ENCODE data around the gene MEGF11.

MEGF11 gene

DNA sequence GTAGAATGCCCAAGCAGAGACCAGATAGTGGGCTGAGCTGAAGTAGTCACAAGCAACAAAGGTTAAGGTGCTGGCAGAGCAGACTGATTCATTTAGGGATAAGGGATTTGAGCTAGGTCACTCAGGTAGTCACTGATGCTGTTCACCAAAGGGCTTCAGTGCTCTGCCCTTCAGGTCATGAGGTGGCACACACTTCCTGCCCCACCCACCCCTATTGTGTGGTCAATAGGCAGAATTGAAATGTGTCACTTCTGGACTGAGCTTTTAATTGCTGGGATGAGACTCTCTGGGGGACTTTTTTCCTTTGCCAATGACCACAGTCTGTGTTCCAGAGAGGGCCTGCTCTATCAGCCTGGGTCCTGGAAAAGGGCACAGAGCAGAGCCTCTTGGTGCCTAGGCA lies 37.0 kb upstream of the MEGF11 start:
- Histone ChIP-seq H3K9me3 (ENCODE audit: control insufficient read depth in 1 of 2, low read length in 2 of 2) (no peaks in the 10 kb centered on the region), H3K27ac (ENCODE audit: low read length) (no peak overlapping the region), H3K4me1 (ENCODE audit: control insufficient read depth in 1 of 2, insufficient read depth in 2 of 2, low read length in 2 of 2) (peaks cover 12 to 35% of the 10 kb centered on the region in 2 donors), H3K4me3 (ENCODE audit: low read depth in 1 of 2, low read length in 2 of 2) (no peak overlapping the region), H3K27me3 (ENCODE audit: low read depth, low read length) (no peaks in the 10 kb centered on the region), H3K36me3 (ENCODE audit: control insufficient read depth in 1 of 2, insufficient read depth in 2 of 2, low read length in 2 of 2) (no peaks in the 10 kb centered on the region)

DNA sequence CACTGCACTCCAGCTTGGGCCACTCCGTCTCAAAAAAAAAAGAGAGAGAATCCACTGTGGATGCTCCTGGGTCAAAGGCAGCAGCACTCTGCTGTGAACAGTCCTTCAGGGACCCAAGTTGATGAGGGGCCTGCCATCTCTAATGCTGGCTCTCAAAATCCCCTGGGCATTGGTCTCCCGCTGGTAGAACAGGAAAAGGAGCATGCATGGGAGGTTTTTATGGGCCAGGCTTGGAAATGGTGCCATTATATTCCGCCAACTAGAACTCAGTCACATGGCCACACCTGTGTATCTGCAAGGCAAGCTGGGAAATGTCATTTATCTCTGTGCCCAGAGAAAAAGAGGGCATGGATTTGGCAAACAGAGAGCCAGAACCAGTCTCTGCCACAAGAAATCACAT lies 36.5 kb upstream of the MEGF11 start:
- Histone ChIP-seq H3K36me3 (ENCODE audit: control insufficient read depth in 1 of 2, insufficient read depth in 2 of 2, low read length in 2 of 2) (no peaks in the 10 kb centered on the region), H3K27me3 (ENCODE audit: low read depth, low read length) (no peaks in the 10 kb centered on the region), H3K4me1 (ENCODE audit: control insufficient read depth in 1 of 2, insufficient read depth in 2 of 2, low read length in 2 of 2) (peaks cover 12 to 33% of the 10 kb centered on the region in 2 donors), H3K9me3 (ENCODE audit: control insufficient read depth in 1 of 2, low read length in 2 of 2) (no peaks in the 10 kb centered on the region), H3K27ac (ENCODE audit: low read length) (no peak overlapping the region), H3K4me3 (ENCODE audit: low read depth in 1 of 2, low read length in 2 of 2) (no peak overlapping the region)

DNA sequence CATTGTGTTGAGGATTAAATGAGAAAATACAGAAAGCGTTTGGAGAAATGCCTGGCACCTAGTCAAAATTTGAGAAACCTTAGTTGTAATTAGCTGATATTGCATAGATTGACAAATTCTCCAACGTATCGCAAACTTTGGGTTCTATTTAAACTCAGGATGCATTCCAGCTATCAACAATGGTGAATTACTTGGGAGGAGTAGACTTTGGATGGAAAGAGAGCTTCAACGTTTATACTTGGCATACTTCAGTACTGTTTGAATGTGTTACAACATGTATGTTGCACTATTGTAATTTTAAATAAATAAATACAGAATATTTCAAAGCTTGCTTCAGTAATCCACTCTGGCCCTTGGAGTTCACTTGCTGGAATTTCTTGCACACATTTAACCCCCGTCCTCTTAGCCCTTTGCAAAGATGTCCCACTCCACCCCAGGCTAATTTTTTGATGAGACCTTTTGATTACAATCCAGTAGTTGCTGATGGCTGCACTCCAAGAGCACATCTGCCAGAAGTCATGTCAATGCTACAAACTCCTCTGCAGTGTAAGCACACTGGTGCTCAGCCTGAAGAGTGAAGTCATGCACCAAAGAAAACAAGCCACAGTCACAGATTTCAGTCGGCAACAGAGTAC lies 35.1 kb upstream of the MEGF11 start:
- Histone ChIP-seq H3K9me3 (ENCODE audit: control insufficient read depth in 1 of 2, low read length in 2 of 2) (no peaks in the 10 kb centered on the region), H3K36me3 (ENCODE audit: control insufficient read depth in 1 of 2, insufficient read depth in 2 of 2, low read length in 2 of 2) (no peaks in the 10 kb centered on the region), H3K27me3 (ENCODE audit: low read depth, low read length) (no peaks in the 10 kb centered on the region), H3K4me3 (ENCODE audit: low read depth in 1 of 2, low read length in 2 of 2) (no peak overlapping the region), H3K4me1 (ENCODE audit: control insufficient read depth in 1 of 2, insufficient read depth in 2 of 2, low read length in 2 of 2) (peaks cover 3 to 24% of the 10 kb centered on the region in 2 donors), H3K27ac (ENCODE audit: low read length) (no peak overlapping the region)

DNA sequence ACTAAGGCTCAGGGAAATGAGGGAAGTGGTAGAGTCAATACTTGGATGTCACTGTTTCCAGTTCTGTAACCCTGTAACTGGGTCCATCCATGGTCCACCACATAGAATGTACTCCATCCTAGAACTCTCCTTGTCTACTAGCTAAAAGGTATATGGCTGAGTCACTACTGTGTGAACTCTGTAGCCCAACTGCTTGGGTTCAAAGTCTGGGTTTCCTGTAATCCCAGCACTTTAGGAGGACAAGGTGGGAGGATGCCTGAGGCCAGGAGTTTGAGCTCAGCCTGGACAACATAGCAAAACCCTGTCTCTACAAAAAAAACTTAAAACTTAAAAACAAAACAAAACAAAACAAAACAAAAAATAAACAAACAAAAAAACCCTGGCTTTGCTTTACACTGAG lies 34.5 kb upstream of the MEGF11 start:
- no peak overlapping the region for H3K27ac ChIP-seq (ENCODE audit: low read length)
- H3K27me3 ChIP-seq (ENCODE audit: low read depth, low read length) = no peaks in the 10 kb centered on the region
- peaks cover 3 to 24% of the 10 kb centered on the region in 2 donors for H3K4me1 ChIP-seq (ENCODE audit: control insufficient read depth in 1 of 2, insufficient read depth in 2 of 2, low read length in 2 of 2)
- no peaks in the 10 kb centered on the region for H3K9me3 ChIP-seq (ENCODE audit: control insufficient read depth in 1 of 2, low read length in 2 of 2)
- H3K36me3 ChIP-seq (ENCODE audit: control insufficient read depth in 1 of 2, insufficient read depth in 2 of 2, low read length in 2 of 2) = no peaks in the 10 kb centered on the region
- no peak overlapping the region for H3K4me3 ChIP-seq (ENCODE audit: low read depth in 1 of 2, low read length in 2 of 2)

DNA sequence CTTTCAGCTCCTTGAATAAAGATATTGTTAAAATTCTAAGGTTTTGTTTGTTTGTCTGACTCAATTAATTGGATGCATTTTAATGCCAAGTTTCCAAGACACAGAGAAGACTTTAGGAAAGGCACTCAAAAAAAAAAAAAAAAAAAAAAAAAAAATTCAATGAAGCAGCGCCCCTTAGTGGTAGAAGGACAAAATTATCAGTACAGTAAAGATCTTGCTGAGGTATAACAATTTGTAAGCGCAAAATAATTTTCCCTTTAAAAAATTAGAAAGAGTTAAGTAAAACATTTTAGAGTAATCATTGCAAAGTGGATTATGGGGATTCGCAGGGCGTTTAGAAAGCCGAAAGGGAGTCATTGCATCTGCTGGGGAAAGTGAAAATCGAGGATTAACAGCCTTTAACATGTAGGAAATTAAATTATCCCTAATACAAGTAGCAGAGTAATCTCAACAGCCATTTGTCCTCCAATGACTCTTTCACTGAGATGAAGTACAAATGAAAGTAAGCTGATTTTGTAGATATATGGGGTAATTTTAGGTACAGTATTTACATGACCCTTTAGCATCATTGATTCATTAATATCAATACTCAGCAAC lies 34.0 kb upstream of the MEGF11 start:
- Histone ChIP-seq H3K4me1 (ENCODE audit: control insufficient read depth in 1 of 2, insufficient read depth in 2 of 2, low read length in 2 of 2) (peaks cover 2 to 21% of the 10 kb centered on the region in 2 donors), H3K27ac (ENCODE audit: low read length) (no peak overlapping the region), H3K27me3 (ENCODE audit: low read depth, low read length) (no peaks in the 10 kb centered on the region), H3K4me3 (ENCODE audit: low read depth in 1 of 2, low read length in 2 of 2) (no peak overlapping the region), H3K9me3 (ENCODE audit: control insufficient read depth in 1 of 2, low read length in 2 of 2) (no peaks in the 10 kb centered on the region), H3K36me3 (ENCODE audit: control insufficient read depth in 1 of 2, insufficient read depth in 2 of 2, low read length in 2 of 2) (no peaks in the 10 kb centered on the region)

DNA sequence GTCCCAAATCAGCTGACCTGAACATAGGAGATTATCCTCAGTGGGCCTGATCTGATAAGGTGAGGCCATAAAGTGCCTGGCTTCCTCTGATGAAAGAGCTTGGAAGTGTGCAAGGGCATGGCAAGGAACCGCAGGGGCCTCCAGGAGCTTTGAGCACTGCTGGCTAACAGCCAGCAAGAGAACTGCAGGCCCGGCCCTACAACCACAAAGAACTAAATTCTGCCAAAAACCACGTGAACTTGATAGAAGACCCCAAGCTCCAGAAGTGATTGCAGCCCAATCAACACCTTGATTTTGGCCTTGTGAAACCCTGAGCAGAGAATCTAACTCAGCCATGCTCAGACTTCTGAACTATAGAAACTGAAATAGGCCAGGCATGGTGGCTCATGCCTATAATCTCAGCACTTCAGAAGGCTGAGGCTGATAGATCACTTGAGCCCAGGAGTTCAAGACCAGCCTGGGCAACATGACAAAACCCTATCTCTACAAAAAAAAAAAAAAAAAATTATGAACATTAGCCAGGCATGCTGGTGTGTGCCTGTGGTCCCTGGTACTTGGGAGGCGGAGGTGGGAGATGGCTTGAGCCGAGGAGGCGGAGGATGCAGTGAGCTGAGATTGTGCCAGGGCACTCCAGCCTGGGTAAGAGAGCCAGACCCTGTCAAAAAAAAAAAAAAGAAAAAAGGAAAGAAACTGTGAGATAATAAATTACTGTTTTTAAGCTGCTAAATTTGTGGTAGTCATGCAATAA lies 32.2 kb upstream of the MEGF11 start:
- Histone ChIP-seq H3K27ac (ENCODE audit: low read length) (no peak overlapping the region), H3K9me3 (ENCODE audit: control insufficient read depth in 1 of 2, low read length in 2 of 2) (no peaks in the 10 kb centered on the region), H3K4me3 (ENCODE audit: low read depth in 1 of 2, low read length in 2 of 2) (no peak overlapping the region), H3K36me3 (ENCODE audit: control insufficient read depth in 1 of 2, insufficient read depth in 2 of 2, low read length in 2 of 2) (no peaks in the 10 kb centered on the region), H3K4me1 (ENCODE audit: control insufficient read depth in 1 of 2, insufficient read depth in 2 of 2, low read length in 2 of 2) (peaks cover 0 to 15% of the 10 kb centered on the region in 2 donors), H3K27me3 (ENCODE audit: low read depth, low read length) (no peaks in the 10 kb centered on the region)

DNA sequence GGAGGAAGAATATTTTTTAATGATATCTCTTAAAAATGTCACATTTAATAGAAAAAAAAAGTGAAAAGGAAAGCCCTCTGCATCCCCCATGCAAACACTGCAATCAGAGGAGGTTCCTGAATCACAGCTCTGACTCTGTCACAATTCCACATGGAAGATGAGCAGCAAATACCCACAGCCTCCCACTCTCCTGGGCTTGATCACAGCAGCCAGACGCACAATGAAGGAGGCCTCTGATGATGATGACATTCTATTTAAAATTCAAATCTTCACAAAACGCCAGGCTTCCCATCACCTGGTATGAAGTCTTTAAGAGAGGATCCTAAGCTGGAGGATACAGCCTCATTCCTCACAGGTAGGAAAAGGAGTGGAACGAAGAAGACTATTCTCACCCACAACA lies 30.7 kb upstream of the MEGF11 start:
- Histone ChIP-seq H3K27ac (ENCODE audit: low read length) (no peak overlapping the region), H3K36me3 (ENCODE audit: control insufficient read depth in 1 of 2, insufficient read depth in 2 of 2, low read length in 2 of 2) (no peaks in the 10 kb centered on the region), H3K27me3 (ENCODE audit: low read depth, low read length) (no peaks in the 10 kb centered on the region), H3K4me1 (ENCODE audit: control insufficient read depth in 1 of 2, insufficient read depth in 2 of 2, low read length in 2 of 2) (peaks cover 0 to 14% of the 10 kb centered on the region in 2 donors), H3K4me3 (ENCODE audit: low read depth in 1 of 2, low read length in 2 of 2) (no peak overlapping the region), H3K9me3 (ENCODE audit: control insufficient read depth in 1 of 2, low read length in 2 of 2) (no peaks in the 10 kb centered on the region)

DNA sequence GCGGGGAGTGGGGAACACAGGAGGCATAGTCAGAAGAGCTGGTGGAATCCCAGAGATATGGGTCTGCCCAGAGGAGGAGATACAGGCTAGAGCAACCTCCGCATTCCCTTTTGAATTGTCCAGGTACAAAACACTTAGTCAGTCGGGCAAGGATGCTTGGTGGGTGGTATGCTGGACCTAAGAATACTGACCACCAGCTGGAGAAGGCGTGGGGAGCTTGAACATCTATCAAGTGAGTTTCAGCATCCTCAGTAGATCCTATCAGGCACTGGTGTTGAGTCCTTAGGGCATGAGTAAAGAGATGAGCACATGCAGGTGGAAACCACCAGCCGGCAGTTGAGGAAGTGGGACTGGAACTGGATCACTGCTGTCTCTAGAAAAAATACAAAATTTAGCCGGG lies 25.1 kb upstream of the MEGF11 start:
- no peak overlapping the region for H3K4me3 ChIP-seq (ENCODE audit: low read depth in 1 of 2, low read length in 2 of 2)
- H3K9me3 ChIP-seq (ENCODE audit: control insufficient read depth in 1 of 2, low read length in 2 of 2) = no peaks in the 10 kb centered on the region
- H3K27ac ChIP-seq (ENCODE audit: low read length) = no peak overlapping the region
- H3K4me1 ChIP-seq (ENCODE audit: control insufficient read depth in 1 of 2, insufficient read depth in 2 of 2, low read length in 2 of 2) = no peaks in the 10 kb centered on the region
- H3K36me3 ChIP-seq (ENCODE audit: control insufficient read depth in 1 of 2, insufficient read depth in 2 of 2, low read length in 2 of 2) = no peaks in the 10 kb centered on the region
- no peaks in the 10 kb centered on the region for H3K27me3 ChIP-seq (ENCODE audit: low read depth, low read length)

DNA sequence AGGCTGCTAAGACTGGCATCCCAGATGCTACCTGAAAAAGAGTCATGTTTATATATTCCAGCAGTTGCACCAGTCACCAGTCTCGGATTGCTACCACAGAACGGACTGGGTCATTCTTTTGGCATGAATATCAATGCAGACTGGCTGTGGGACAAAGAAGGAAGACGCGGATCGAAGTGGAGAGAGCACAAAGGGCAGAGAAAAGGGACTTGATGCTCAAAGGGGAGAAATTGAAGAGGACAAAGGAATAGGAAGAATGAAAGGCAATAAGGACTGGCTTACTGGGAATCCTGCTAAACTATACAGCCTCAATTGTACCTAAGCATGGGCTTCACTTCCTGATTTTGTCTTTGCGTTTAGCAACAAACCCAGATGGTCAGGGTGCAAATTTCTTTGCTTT lies 24.5 kb upstream of the MEGF11 start:
- H3K27me3 ChIP-seq (ENCODE audit: low read depth, low read length) = no peaks in the 10 kb centered on the region
- H3K4me1 ChIP-seq (ENCODE audit: control insufficient read depth in 1 of 2, insufficient read depth in 2 of 2, low read length in 2 of 2) = no peaks in the 10 kb centered on the region
- no peak overlapping the region for H3K27ac ChIP-seq (ENCODE audit: low read length)
- no peak overlapping the region for H3K4me3 ChIP-seq (ENCODE audit: low read depth in 1 of 2, low read length in 2 of 2)
- H3K9me3 ChIP-seq (ENCODE audit: control insufficient read depth in 1 of 2, low read length in 2 of 2) = no peaks in the 10 kb centered on the region
- no peaks in the 10 kb centered on the region for H3K36me3 ChIP-seq (ENCODE audit: control insufficient read depth in 1 of 2, insufficient read depth in 2 of 2, low read length in 2 of 2)

DNA sequence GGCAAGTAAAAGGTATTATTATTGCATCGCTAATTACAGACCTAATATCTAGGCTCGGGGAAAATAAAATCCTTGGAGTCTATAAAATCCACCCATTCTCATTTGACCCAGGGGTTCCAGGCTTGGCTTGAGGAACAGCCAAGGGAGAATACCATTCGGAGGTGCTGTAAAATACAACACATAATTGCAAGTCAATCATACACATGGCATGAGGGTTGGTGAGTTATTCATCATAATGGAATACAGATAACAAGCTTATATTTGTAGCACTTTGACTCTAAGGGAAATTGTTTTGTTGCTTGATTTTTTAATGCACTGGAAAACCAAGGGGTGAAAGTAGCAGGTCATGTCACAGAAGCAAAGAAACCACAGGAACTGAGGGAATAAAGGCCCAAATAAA lies 23.0 kb upstream of the MEGF11 start:
- no peaks in the 10 kb centered on the region for H3K27me3 ChIP-seq (ENCODE audit: low read depth, low read length)
- H3K9me3 ChIP-seq (ENCODE audit: control insufficient read depth in 1 of 2, low read length in 2 of 2) = no peaks in the 10 kb centered on the region
- H3K27ac ChIP-seq (ENCODE audit: low read length) = no peak overlapping the region
- H3K4me1 ChIP-seq (ENCODE audit: control insufficient read depth in 1 of 2, insufficient read depth in 2 of 2, low read length in 2 of 2) = no peaks in the 10 kb centered on the region
- H3K4me3 ChIP-seq (ENCODE audit: low read depth in 1 of 2, low read length in 2 of 2) = no peak overlapping the region
- H3K36me3 ChIP-seq (ENCODE audit: control insufficient read depth in 1 of 2, insufficient read depth in 2 of 2, low read length in 2 of 2) = no peaks in the 10 kb centered on the region

DNA sequence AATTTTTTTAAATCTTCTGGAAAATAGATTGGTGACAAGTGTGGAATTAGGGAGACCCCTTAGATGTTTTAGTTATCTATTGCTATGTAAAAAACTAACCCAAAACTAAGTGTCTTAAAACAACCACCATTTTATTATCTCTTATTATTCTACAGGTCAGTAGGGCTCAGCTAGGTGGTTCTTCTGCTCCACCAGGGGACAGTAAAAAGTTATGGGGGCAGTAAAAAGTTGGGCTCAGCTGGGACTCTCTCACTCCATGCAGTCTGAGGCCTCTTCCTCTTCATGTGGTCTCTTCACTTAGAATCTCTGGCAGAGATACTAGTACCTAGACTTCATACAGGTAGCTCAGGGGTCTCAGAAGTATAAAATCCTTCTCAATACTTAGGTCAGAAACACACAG lies 21.8 kb upstream of the MEGF11 start:
- H3K27ac ChIP-seq (ENCODE audit: low read length) = no peak overlapping the region
- H3K4me3 ChIP-seq (ENCODE audit: low read depth in 1 of 2, low read length in 2 of 2) = no peak overlapping the region
- H3K36me3 ChIP-seq (ENCODE audit: control insufficient read depth in 1 of 2, insufficient read depth in 2 of 2, low read length in 2 of 2) = no peaks in the 10 kb centered on the region
- no peaks in the 10 kb centered on the region for H3K9me3 ChIP-seq (ENCODE audit: control insufficient read depth in 1 of 2, low read length in 2 of 2)
- no peaks in the 10 kb centered on the region for H3K4me1 ChIP-seq (ENCODE audit: control insufficient read depth in 1 of 2, insufficient read depth in 2 of 2, low read length in 2 of 2)
- H3K27me3 ChIP-seq (ENCODE audit: low read depth, low read length) = no peaks in the 10 kb centered on the region
